Retinal pigment epithelial cell (primary cell): ENCODE measurements around the gene RNF223.

Experiments
- DNase-seq: peaks from one replicate; pipeline ENCODE4 v3.0.0-alpha.2; 2010; ENCODE audit warnings: low read depth
- H3K4me3 ChIP-seq: 2 replicates; pipeline ENCODE4 v1.5.1; 2011; ENCODE audit warnings: mild to moderate bottlenecking, low read length, control low read depth, moderate library complexity
- CTCF ChIP-seq: conservative IDR thresholded peaks from 2 replicates; pipeline ENCODE4 v1.5.1; 2011; ENCODE audit warnings: low read depth, low read length, control low read depth, inconsistent platforms

RNF223 gene

GRCh38 chr1:1041873-1042272, 32.2 kb downstream of the RNF223 start:
- no peak overlapping the region for H3K4me3 ChIP-seq
- TF ChIP-seq CTCF, result no peak
- no peak for DNase-seq

- H3K4me3 ChIP-seq, result no peak overlapping the region
- DNase-seq, result no peak
- no peak for TF ChIP-seq CTCF
These were observed 33.0 kb downstream of the RNF223 start for GRCh38 chr1:1041092-1041523.

DNA sequence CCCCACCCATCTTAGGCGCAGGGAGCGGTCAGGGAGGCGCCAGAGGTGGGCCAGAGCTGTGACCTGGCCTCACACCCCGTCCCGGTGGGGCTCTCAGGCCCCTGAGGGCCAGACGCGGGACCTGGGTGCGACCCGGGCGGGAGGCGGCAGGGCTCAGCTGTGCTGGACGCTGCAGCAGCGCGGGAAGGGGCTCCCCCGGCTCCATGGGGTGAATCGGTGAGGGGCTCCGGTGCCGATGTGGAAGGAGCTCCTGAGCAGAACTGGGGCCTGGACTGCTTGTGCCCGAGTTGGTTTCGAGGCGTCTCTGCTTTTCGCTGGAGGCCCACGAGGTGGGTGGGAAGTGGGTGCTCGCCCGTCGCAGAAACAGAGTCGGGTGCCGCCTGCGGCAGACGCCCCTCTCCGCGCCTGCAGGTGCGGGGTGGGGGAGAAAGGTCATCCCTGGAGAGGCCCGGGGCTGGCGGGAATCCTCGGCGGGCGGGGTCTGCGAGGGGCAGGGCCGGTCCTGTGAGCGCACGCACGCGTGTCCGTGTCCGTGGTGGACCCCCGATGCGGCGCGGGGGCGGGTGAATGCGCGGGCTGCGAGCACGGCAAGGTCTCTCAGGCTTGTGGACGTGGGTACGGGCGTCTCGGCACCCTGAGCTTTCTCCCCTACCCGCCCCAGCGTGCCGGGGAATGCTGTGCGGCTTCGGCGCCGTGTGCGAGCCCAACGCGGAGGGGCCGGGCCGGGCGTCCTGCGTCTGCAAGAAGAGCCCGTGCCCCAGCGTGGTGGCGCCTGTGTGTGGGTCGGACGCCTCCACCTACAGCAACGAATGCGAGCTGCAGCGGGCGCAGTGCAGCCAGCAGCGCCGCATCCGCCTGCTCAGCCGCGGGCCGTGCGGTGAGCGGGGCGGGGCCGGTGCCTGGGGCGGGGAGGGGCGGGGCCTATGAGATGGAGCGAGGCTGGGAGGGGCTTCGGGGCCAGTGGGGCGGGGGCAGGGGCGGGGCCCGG, 33.8 kb downstream of the RNF223 start:
- peak overlapping the region; percentile 24 for H3K4me3 ChIP-seq
- DNase-seq, result peak; percentile 65
- no peak for TF ChIP-seq CTCF

DNA sequence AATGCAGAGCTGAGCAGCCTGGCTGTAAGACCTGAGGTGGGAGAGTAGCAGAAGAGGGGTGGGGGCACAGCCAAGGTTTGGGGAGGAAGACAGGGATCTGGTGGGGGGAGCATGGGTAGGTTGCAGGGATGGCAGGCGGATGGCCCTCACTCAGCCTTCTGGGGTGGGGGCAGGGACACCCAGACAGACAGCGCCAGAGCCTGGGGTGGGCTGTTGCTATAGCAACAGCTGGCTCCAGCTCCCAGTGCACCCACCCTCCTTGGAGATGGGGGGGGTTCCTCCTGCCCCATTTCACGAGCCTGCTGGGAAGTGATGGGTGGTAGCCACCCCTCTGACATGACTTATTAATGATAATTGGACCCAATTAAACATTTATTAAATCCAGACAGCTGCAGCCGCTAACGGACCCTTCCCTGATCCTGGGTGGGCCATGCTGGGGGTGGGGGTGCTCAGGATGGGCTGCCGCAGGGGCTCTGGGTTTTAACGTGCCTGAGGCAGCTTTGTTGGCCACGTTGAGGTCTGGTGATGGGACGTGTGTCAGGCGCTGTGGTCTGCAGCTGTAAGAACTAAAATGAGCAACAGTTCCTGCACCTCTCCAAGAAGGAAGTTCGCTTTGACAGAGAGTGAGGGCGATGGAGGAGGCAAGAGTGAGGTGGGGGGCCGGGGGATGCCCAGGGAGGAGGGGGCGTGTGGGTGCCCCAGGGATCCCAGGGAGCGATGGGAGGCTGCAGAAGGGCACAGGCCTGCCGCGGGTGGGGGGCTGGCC, 34.8 kb downstream of the RNF223 start:
- H3K4me3 ChIP-seq, result no peak overlapping the region
- no peak for TF ChIP-seq CTCF
- DNase-seq, result no peak

GRCh38 chr1:1038694-1039093, 35.4 kb downstream of the RNF223 start:
- no peak for TF ChIP-seq CTCF
- no peak for DNase-seq
- H3K4me3 ChIP-seq, result no peak overlapping the region

- no peak for DNase-seq
- no peak overlapping the region for H3K4me3 ChIP-seq
- TF ChIP-seq CTCF, result no peak
These were observed 36.5 kb downstream of the RNF223 start for GRCh38 chr1:1037366-1038327.
